Lower leg skin (tissue), 3 donors: Measurements from ENCODE around the gene EGFL8.

ENCODE experiments used
- CTCF ChIP-seq, 3 donors: fragments of 450-650 bp; IDR thresholded peaks; one replicate each; pipeline ENCODE4 v1.5.1; 2016; ENCODE audit warnings: antibody characterized with exemption in 3 of 3, mild to moderate bottlenecking in 3 of 3, moderate library complexity in 2 of 3
- POLR2A ChIP-seq, 2 donors: fragments of 450-650 bp; IDR thresholded peaks; one replicate each; pipeline ENCODE4 v1.6.1; 2016 to 2017; ENCODE audit warnings: antibody characterized with exemption in 2 of 2, mild to moderate bottlenecking in 1 of 2, moderate library complexity in 1 of 2

GRCh38 chr6:32195652-32195901, 31.2 kb downstream of the EGFL8 start:
- TF ChIP-seq POLR2A (IDR thresholded peaks at IDR 0.05): no peak
- no peak for TF ChIP-seq CTCF (IDR thresholded peaks at IDR 0.05)
